Stomach (tissue), 4 donors: Measurements from ENCODE around the gene UCN3.

Experiments used
- POLR2A ChIP-seq, 4 donors: fragments of 450-650 bp; IDR thresholded peaks; one replicate each; pipeline ENCODE4 v1.6.1; 2016; ENCODE audit warnings: antibody characterized with exemption in 4 of 4, control low read depth in 2 of 4, mild to moderate bottlenecking in 1 of 4, moderate library complexity in 1 of 4
- POLR2AphosphoS5 ChIP-seq, 3 donors: sonication (generic); formaldehyde crosslinking; IDR thresholded peaks; one replicate each; pipeline ENCODE4 v1.6.1; 2016; ENCODE audit warnings: antibody characterized with exemption in 3 of 3
- TF ChIP-seq, protein P1 (sequence below), 7 experiments: fragments of 450-650 bp in 4 of 7; fragments of 200-600 bp in 3 of 7; sonication (generic) in 3 of 7; IDR thresholded peaks; one replicate each; pipeline ENCODE4 v1.5.1; 2016 to 2019; ENCODE audit warnings: antibody characterized with exemption in 7 of 7, control low read depth in 2 of 7, mild to moderate bottlenecking in 1 of 7

DNA sequence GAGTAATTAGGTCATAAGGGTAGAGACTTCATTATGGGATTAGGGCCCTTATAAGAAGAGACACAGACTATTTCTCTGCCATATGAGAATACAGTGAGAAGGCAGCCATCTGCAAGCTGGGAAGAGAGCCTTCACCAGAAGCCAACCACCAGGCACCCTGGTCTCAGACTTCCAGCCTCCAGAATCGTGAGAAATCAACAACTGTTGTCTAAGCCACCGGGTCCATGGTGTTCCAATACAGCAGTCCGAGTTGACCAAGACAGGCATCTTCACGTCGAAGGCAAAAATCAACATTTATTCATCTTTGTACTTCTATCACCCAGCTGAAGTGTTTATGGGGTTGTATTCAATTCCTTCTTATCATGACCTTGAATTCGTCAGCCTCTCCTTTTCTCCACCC lies 34.6 kb downstream of the UCN3 start:
- TF ChIP-seq POLR2AphosphoS5 (IDR thresholded peaks at IDR 0.05) (no peak), POLR2A (IDR thresholded peaks at IDR 0.05) (no peak)
- TF ChIP-seq, protein P1, sequence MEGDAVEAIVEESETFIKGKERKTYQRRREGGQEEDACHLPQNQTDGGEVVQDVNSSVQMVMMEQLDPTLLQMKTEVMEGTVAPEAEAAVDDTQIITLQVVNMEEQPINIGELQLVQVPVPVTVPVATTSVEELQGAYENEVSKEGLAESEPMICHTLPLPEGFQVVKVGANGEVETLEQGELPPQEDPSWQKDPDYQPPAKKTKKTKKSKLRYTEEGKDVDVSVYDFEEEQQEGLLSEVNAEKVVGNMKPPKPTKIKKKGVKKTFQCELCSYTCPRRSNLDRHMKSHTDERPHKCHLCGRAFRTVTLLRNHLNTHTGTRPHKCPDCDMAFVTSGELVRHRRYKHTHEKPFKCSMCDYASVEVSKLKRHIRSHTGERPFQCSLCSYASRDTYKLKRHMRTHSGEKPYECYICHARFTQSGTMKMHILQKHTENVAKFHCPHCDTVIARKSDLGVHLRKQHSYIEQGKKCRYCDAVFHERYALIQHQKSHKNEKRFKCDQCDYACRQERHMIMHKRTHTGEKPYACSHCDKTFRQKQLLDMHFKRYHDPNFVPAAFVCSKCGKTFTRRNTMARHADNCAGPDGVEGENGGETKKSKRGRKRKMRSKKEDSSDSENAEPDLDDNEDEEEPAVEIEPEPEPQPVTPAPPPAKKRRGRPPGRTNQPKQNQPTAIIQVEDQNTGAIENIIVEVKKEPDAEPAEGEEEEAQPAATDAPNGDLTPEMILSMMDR (IDR thresholded peaks at IDR 0.05): no peak
